HG02852 (cell line): ENCODE measurements around the gene GAS2L2.
"Not testable (repeated sequence)": the region's sequence is repeated elsewhere in the genome, so short reads cannot be mapped to it uniquely, and the experiment has no call there.

Experiments used
- ATAC-seq: cut with Tn5 transposase; IDR thresholded peaks from one replicate; pipeline ENCODE4 v1.9.1; 2021; ENCODE audit warnings: mild to moderate bottlenecking, moderate library complexity; ENCODE audit not compliant: unreplicated experiment

The GAS2L2 gene

DNA sequence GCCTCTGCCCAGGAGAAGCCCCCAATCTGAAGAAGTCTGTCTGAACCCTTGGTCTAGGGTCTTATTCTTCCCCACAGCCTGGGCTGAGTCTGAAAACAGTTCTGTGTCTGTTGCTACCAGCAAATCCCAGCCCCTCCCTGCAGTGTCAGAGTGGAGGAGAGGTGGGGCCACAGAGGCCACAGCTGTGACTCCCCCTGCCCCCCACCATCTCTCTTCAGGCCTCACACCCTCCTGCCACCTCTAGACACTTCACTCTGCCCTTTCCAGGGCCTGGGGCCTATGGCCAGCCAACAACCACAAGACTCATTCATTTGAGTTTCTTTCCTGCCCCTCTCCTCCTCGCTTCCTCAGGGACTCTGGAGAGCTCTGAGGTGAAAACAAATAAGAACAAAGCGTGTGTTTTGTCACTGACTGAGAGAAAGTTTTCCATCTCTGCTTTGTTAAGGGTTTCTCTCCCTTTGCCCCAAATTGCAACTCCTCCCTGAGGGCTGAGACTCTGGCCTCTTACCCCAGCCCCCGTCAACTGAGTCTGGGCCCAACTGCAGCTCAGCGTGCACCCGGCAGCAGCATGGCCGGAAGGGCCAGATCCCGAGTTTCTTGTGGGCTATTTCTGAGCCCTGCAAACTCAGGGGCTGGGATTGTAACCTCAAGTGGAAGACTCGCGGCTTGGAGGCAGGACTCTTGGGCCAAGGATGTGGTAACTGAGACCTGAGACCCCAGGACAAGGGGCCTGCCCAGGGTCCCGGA is 20.8 kb upstream of the GAS2L2 start:
- no peak for ATAC-seq

DNA sequence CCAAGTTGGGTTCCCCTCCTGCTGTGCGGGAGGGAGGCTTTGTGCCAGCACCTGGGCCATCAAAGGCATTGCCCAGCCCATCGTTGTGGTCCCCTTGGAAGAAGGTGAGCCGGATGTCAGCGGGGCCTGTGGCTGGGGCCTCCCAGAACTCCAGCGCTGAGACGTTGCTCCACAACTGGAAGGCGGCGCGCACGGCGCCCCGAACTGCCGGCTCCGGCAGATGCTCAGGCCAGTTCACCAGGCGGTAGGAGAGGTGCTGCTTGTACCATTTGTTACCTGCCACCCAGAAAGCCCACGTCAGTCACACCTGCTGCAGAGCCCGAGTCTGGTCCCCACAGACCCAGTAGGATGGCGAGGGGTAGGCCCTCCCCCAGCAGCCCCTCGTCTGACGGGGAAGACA is 20.1 kb upstream of the GAS2L2 start:
- ATAC-seq = no peak

DNA sequence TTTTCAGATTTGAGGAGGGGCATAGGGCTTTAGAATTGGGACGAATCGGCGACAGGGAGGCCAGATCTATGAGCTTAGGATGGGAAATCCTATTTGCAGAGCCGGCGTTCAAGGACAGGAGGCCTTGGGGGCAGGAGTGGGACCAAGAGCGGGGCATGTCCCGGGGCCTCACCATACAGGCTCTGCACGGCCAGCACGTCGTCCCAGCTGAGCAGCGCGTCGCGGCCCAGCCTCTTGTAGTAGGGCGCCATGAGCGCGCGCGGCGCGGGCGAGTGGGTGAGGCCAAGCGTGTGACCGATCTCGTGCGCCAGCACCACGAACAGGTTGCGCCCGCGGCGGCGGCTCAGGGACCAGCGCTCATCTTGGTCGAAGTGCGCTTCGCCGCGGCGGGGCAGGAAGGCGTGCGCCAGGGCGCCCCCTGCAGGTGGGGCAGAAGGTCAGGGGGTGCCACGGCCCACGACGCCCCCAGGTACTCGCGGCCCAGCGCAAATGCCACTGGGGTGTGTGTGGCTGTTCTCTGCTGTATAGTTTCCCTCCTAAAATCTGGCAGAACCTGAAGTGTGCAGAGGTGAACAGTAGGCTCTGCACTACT is 17.0 kb upstream of the GAS2L2 start:
- ATAC-seq = no peak

DNA sequence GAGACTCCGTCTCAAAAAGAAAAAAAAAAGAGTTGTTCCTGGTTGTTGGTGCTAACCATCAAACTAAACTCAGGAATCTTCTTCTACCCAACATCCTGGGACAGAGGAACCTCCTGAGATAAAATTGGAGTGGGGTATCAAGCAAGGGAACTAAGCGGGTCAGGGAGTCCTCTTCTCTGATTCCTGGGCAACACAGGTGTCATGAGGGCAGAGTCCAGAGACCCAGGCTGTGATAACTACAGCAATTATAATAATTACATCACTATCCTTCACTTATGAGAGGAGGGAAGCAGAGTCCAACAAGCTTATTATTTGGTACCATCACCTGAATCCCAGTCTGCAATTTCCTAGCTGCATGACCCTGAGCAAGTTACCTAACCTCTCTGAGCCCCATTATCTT is 15.8 kb upstream of the GAS2L2 start:
- ATAC-seq = no peak

DNA sequence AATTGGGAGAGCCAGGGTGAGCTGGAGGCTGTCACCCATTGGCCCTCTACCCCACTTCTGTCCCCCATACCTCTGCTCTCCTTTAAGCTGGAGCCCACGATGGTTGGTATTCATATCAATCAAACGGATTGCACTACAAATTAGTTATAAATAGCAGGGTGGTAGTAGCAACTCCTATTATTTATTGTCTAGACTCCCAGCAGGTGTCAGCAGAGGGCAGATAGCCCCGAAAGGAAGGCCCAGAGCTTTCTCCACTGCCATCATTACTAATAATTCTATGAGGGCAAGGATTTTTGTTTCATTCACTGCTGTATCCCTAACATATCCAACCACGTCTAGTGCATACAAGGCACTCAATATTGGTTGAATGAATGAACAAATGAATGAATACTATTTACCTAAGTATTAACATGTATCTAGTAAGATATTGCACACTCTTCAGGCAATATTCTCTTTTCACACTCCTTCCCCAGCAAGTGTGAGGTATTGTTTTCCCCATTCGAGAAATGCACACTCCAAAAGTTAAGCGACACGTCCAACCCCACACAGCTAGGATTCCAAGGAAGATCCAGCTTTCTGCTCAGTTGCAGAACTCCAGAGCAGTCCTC is 14.0 kb upstream of the GAS2L2 start:
- ATAC-seq = no peak

DNA sequence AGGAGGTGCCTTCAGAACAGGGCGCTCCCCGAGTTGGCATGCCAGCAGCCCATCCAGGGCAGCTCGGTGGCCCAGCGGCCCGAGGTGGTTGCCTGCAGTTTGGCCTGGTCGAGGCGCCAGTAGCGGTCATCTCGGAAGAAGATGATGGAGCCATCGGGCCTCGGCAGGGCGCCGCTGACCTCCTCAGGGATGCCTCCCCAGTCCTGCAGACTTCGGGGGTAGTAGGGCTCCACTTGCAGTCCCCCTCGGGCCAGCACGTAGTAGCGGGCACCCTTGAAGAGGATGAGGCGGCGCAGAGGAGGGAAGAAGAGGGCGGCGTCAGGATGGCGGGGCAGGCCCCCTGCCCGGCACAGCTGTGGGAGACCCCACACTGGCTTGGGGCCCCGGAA is 13.4 kb upstream of the GAS2L2 start:
- no peak for ATAC-seq

DNA sequence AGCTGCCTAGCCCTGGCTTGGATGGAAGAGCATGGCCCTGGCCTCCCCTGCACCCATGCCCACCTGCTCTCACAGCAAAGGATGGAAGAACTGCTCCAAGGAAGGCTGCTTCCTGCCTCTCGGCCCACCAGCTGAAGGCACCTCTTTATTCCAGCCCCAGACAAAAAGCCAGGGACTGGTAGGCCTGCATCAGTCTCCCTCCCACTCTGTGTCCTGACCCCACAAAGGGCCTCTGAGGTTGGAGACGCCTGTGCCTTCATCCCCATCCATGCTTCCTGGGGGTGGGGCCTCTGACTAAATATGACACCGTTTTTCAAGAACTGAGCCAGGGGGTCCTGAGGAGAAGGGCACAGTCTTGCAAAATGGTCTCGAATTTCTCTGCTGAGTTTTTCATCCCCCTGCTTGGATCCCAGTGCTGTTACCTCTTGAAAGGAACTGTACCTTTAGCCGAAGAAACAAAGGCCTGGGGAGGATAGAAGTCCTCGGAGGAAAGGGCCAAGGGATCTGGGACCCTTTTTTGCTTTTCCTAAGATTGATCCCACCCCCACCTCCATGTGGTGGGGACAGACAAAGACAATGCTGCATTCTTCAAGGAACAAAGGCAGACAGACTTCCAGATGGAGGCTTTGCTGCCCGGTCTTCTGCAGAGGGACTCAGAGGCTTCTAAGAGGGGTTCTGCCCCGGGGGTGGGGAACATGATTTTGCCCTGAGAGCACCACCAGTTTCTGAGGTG is 12.9 kb upstream of the GAS2L2 start:
- ATAC-seq = no peak

DNA sequence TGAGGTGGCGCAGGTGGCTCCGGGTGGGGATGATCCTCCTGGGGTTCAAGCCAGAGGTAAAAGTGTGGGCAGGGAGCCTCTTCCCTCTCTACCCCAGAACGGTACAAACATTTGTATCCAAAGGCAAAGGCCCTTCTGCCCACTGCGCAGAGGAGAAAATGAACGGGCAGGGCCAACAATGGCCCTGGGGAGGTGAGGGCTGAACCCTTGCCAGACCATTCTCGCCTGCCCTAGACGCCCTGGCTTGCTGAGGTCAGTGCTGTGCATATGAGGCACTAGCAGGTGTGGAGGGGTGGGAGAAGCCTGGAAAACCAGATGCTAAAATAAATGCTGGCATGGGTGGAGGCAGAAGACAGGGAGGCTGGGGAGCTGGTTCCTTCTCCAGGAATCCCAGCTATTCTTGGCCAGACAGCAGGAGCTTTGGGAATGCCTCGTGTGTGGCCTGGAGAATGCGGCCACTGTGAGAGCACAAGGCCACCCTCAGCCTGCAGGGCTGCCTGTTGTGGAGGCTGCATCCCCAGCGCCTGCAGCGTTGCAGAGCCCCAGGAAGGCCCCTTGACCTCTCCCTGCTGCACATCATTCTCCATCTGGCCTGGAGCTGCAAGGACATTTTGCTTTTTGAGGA is 12.2 kb upstream of the GAS2L2 start:
- ATAC-seq = no peak

DNA sequence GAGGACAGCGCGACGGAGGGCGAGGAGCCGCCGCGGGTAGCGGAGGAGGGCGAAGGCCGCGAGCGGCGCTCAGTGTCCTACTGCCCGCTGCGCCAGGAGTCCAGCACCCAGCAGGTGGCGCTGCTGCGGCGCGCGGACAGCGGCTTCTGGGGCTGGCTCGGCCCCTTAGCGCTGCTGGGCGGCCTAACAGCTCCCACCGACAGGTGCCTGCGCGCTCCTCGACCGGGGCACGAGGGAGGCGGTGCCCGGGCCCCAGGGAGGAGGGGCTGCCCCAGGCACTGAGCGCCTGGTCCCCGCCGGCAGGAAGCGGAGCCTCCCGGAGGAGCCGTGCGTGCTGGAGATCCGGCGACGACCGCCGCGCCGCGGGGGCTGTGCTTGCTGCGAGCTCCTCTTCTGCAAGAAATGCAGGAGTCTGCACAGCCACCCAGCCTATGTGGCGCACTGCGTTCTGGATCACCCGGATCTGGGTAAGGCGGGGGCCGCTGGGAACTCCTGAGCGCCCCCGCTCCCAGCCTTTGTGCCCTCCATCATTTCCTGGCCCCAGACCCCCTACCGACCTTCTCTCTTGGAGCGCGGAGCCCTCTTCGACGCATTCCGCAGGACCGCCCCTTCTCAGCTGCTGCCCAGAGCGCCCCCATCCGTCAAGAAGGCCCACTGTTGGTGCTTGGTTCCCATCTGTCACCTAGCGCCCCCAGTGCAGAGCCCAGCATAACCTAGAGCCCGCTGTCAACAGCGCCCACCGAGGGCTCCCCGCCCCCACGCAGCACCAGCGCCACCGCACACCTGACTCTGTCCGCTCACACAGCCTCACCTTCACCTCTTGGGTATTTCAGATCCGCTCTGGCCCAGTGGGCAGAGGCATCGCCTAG is 11.3 kb upstream of the GAS2L2 start:
- ATAC-seq = peak; percentile 77

DNA sequence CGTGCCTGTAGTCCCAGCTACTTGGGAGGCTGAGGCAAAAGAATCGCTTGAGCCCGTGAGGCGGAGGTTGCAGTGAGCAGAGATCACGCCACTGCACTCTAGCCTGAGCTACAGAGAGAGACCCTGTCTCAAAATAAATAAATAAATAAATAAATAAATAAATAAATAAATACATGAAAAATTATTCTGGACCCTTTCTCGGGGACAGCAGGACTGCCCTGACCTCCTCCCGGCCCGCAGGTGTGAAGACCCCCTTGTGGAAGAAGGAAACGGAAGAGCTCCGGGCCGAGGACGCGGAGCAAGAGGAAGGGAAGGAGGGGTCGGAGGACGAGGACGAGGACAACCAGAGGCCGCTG is 10.7 kb upstream of the GAS2L2 start:
- no peak for ATAC-seq

DNA sequence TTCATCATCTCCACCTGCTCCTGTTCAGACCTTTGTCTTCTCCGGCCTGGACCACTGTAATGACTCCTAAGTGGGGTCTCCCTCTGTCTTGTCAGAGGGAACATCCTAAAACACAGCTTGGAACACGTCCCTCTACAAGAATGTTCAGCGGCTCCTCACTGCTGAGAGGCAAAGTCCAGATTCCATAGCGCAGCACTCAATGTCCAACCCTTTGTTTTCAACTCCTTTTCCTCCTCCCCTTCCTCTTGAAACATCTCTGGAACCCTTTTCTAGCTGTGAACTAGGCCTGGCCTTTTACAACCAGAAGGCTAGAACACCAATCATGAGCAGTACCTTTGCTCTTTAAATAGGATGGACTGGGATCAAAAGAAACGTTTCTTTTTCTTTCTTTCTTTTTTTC is 8.6 kb upstream of the GAS2L2 start:
- no peak for ATAC-seq

DNA sequence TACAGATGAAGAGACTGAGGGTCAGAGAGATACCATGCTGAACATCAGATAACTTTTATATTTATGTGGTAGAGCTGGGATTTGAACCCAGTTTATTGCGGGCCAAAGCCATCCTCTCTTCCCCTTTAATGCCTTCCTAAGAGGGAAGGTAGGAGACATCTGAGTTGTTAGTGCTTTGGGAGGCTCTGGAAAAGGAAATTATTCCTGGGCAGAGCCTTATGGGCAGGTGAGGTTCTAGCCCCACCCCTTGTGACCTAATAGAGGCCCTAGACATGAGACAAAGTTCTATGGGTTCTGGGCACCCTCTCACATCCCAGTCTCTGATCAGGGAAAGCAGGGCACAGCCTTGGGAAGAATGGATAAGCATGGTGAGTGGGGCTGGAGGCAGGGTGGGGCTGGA is 7.5 kb upstream of the GAS2L2 start, which contains the start of gene C17orf50:
TSS of gene C17orf50 (plus strand) at position 301 of the 400 bp plus-strand sequence. CDS start at position 356, 55 bp downstream.
- no peak for ATAC-seq

DNA sequence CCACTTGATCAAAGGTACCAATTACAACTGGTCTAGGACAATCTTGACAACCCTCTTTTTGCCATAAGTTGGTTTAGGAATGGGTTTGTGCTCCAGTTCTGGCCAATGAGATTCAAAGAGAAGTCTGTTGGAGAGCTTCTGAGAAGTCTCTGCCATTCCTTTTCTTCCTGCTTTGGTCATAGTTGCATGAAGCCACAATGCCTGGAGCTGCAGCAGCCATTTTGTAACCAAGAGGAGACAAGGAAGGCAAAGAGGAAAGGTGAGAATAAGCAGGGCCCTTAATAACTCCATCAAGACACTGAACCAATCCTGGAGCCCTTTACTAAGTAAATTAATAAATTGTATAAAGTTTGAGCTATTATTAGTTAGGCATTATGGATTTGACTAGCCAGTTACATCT is 4.2 kb upstream of the GAS2L2 start:
- ATAC-seq = no peak

DNA sequence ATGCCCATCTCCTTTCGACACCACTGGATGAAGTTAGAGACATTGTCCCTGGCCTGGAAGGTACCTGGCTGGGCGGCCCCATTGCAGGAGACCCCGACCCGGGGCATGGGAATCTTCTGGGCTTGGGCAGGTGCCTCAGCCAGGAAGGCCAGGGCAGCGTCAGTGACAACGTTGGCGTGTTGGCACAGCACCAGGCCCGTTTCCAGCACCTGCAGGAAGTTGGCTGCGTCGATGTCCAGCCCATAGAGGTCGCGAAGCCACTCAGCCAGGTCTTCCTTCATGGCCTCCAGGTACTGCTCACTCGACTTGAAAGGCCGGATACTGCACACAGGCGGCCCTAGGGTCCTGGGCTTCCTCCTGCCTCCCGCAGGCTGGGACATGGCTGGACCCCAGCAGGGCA is 568 bp downstream of the GAS2L2 start:
- no peak for ATAC-seq

DNA sequence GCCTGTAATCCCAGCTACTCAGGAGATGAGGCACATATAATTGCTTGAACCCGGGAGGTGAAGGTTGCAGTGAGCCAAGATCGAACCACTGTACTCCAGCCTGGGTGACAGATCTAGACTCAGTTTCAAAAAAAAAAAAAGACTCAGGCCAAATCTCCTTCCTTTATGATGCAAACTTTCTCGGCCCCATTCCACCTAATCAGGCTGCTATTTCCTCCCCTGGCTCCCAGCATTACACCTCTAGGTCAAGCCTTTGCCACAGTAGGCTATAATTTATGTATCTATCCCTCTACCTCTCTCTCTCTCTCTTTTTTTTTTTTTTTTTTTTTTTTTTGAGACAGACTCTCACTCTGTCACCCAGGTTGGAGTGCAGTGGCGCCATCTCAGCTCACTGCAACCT is 1.5 kb downstream of the GAS2L2 start:
- not testable (repeated sequence) for ATAC-seq

DNA sequence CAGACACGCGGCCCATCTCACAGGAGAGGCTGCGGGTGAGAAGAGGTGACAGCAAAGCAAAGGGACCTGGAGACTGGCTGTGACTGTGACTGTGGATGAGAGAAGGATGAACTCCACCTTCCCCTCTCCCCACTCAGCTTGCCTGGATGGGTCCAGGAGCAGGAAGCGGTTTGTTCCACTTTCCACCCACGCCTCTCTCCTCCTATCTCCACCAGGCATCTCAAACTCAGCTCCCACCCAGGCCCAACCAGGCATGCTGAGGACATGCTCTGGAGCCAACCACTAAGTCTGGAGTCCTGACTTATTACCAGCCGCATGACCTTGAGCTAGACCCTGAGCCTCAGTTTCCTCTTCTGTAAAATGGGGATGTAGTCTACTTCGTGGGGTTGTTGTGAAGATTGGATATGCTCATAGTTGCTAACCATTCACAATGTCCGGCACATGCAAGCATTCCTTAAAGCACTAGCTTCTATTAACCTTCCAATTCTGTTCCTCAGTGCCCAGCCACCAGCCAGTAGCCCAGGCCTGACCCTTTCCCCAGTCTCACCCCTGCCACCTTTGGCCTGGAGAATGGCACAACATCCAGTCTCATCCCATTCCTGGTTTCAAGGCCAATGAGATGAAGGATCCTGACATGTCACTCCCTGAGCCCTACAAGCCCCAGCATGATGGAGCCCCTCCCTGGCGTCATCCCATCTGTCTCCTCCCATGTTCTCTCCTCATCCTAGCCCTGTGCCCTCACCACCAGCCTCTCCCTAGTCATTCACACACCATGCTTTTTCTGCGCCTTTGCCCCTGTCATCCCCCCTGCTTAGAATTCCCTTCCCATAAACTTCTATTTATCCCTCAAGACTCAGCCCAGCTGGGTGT is 2.3 kb downstream of the GAS2L2 start:
- no peak for ATAC-seq

DNA sequence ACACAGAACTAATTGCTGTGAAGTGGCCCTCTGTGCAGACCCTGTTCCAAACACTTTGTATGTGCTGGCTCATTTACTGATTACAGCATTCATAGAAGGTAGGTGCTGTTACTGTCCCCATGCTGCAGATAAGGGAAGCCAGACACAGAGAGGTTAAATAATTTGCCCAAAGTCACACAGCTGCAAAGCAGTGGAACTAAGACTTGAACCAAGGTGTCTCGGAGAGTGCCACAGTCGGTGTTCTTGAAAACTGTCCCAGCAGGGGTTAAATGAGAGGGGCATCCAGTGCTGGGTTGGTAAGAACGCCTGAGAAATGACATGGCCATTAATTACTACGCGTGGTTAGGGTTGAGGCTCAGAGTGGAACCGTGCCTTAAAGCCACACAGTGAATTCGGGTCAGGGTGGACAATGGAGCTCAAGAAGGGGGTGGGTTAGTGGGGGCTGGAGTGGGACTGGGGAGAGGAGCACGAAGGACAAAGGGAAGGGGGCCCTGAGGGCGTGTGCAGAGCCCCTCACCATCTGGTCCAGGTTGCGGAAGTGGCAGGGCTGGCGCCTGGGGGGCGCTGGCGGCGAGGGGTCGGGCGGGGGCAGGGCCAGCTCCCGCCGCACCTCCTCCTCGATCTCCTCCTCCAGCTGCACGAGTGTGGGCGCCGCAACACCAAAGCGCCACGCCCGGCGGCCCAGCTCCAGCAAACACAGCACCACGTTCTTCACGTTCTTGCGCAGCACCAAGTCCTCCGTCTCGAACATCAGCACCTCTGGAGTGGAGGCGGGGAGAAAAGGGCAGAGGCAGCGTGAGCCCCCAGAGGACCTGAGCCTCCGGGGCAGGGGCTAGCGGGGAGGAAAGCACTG is 3.3 kb downstream of the GAS2L2 start:
- no peak for ATAC-seq

DNA sequence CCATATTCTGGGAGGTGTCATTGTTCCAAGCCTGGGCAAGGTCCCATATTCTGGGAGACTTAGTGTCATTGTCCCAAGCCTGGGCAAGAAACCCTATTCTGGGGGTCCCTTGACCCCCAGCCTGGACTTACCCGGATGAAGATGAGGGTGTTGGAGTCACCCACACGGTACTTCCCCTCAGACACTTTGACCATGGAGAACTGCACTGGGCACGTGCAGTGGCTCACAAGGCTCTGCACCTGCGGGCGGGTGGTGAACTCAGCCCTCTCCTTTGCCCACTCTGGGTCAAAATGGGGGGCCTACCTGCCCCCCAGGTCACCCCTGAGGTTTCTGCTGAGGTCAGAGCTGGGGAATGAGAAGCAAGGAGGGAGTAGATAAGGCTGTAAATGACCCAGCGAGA is 4.1 kb downstream of the GAS2L2 start:
- no peak for ATAC-seq
